GM18907 (cell line): ENCODE data around the gene DLX2.
"Not testable (repeated sequence)": the region's sequence is repeated elsewhere in the genome, so short reads cannot be mapped to it uniquely, and the experiment has no call there.

Experiments used
- ATAC-seq: cut with Tn5 transposase; IDR thresholded peaks from one replicate; pipeline ENCODE4 v1.9.1; 2021; ENCODE audit warnings: mild to moderate bottlenecking, moderate library complexity; ENCODE audit not compliant: unreplicated experiment

The DLX2 gene

GRCh38 chr2:172083628-172084394 is 18.9 kb downstream of the DLX2 start:
- ATAC-seq, result no peak

- ATAC-seq, result no peak
These were observed 19.6 kb downstream of the DLX2 start for GRCh38 chr2:172082944-172083627.

- no peak for ATAC-seq
These were observed 20.4 kb downstream of the DLX2 start for GRCh38 chr2:172082105-172082943.

GRCh38 chr2:172081221-172082022 is 21.3 kb downstream of the DLX2 start:
- no peak for ATAC-seq

GRCh38 chr2:172080641-172081220 is 22.0 kb downstream of the DLX2 start:
- no peak for ATAC-seq

GRCh38 chr2:172079838-172080640 is 22.7 kb downstream of the DLX2 start:
- ATAC-seq, result no peak

- no peak for ATAC-seq
These were observed 23.3 kb downstream of the DLX2 start for GRCh38 chr2:172079416-172079815.

GRCh38 chr2:172074254-172074653 is 28.4 kb downstream of the DLX2 start:
- ATAC-seq, result no peak

GRCh38 chr2:172073518-172073917 is 29.2 kb downstream of the DLX2 start:
- no peak for ATAC-seq

GRCh38 chr2:172072706-172073105 is 30.0 kb downstream of the DLX2 start:
- ATAC-seq, result no peak

- ATAC-seq, result no peak
These were observed 30.4 kb downstream of the DLX2 start for GRCh38 chr2:172072303-172072702.

GRCh38 chr2:172070936-172071335 is 31.8 kb downstream of the DLX2 start:
- ATAC-seq, result no peak

- ATAC-seq, result not testable (repeated sequence)
These were observed 34.8 kb downstream of the DLX2 start for GRCh38 chr2:172067905-172068304.

- no peak for ATAC-seq
These were observed 36.3 kb downstream of the DLX2 start for GRCh38 chr2:172066394-172066886.

- ATAC-seq, result no peak
These were observed 37.6 kb downstream of the DLX2 start for GRCh38 chr2:172065111-172065510.

- no peak for ATAC-seq
These were observed 39.3 kb downstream of the DLX2 start for GRCh38 chr2:172063446-172063845.

- no peak for ATAC-seq
These were observed 40.2 kb downstream of the DLX2 start for GRCh38 chr2:172062402-172063004.

- ATAC-seq, result not testable (repeated sequence)
These were observed 42.6 kb downstream of the DLX2 start for GRCh38 chr2:172060118-172060517.

- ATAC-seq, result no peak
These were observed 44.0 kb downstream of the DLX2 start for GRCh38 chr2:172058660-172059059.
